Stimulated activated CD4-positive, alpha-beta T cell treated with anti-CD3 and anti-CD28 coated beads, Interleukin-4, amount 100 ng/mL, for 4 hours (primary cell): ENCODE data around the gene IL10.
"Not testable (repeated sequence)": the region's sequence is repeated elsewhere in the genome, so short reads cannot be mapped to it uniquely, and the experiment has no call there.

Experiments
- DNase-seq, 2 experiments: peaks; one replicate each; pipeline ENCODE4 v3.0.0-alpha.2; 2020

Gene IL10

DNA sequence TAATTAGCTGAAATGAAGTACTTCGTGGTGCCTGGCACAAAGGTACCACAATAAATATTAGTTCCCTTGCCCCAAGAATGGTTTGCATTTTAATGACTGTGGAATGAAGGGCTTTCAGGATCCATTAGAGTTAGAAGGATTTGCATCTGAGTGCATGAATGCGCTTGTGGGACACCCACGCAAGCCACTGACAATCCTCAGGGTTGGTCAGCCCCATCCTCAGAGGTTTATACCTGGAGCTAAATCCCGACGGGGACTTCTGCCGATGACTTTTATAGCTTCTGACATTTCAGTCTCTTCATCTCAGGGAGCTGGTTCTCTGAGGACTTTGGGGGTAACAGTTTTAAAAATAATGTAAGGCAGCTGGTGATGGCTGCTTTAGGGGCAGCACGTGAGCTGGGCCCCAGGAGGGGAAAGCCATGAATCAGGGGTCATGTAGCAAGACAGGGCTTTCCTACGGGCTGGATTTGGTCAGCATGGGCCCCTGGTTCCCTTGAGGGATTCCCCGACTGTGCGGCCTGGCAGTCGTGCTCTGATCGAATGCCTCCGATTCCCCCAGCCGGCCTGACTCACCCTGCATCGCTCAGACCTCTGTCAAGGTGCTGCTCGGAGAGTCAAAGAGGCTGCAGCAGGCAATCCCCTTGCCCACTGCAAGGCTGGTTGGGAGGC is 20.8 kb upstream of the IL10 start:
- DNase-seq, result no peak

DNA sequence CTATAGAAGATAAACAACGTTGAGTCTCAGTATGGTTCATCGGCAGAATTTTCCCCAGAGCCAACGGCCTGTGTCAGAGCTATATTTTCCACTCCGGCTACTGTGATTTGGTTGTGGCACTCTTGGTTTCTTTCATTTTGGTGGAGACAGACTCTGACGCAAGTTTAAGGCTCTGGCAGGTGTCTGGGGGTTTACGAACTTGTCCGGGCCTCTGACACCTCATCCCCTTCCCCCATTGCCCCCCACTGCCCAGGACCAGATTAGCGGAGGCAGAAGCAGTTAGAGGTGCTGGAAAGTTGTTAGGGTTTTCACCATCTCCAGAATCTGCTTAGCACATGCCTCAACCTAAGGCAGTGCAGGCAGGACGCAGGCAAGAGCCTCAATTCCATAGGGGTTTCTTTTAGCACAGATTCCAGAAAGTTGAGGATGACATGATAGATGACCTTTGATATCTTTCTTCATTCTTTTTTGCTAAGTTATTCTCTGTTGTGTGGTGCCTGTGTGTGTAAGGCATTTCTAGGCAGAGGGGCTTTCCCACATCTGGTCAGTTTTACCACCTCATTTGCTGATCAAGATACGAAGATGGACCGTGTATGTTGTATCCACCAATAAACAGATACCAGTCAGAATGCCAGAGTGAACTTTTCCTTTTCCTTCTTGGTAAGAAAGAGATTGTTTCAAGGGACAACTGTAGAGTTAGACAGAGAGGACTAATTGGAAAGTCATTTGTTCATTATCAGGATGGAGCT is 18.4 kb upstream of the IL10 start:
- no peak for DNase-seq

- DNase-seq, result no peak
Measured at GRCh38 chr1:206788487-206789050, 16.3 kb upstream of the IL10 start.

GRCh38 chr1:206787891-206788290 is 15.6 kb upstream of the IL10 start:
- peak in 1 of 2 experiments; percentile 35 for DNase-seq

DNA sequence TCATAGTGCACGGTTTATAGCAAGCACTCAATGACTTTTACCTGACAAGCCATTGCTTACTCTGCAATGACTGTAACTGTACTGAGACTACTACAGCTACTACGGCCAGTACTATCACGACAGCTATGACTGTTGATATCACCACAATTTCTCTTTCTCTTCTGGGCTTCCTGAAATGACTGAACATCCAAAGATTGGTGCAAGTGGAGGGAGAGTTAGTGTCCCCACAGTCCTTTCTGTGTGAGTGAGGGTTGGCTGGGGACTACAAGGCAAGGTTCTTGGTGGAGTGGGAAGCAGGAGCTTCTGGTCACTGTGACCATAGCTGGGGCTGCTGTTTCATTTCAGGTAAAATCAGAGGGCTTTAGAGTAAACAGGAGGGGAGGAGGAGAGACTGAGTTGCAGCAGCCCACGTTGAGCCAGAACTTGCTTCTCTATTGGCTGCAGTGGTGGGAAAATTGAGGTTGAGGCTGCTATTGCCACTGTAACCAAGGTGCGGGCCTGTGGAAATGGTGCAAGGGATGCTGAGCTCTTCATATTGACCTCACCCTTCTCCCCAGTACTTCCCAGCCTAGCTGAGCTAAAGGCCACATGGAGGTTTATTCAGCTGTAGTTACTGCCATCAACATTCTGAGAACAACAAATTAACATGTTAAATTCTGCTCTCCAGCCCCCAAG is 14.1 kb upstream of the IL10 start:
- DNase-seq, result no peak

DNA sequence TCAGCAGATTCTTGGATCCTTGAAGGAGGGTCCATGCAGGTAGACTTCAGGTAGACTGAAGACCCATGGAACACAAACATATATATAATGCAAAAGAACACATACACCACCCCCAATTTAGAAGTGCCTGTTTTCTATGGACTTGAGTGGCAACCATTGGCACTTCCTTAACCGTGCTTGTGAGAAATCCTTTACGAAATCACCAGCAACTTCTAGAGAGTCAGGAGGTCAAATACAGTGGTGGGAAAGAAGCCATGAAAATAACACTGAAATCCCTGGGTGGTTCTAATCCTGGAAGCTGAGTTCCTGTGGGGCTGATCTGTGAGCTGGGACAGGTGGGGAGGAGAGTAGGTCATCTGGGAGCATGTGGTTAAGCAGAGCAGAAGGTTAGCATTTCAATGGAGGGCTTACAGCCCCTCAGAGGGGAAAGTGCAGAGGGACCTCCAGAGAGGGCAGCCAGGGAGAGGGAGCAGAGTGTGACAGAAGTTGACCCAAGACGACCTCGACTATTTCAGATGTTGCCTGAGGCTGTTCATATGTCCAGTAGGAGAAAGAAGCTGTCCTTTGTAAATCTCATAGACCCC is 13.0 kb upstream of the IL10 start:
- DNase-seq, result no peak

DNA sequence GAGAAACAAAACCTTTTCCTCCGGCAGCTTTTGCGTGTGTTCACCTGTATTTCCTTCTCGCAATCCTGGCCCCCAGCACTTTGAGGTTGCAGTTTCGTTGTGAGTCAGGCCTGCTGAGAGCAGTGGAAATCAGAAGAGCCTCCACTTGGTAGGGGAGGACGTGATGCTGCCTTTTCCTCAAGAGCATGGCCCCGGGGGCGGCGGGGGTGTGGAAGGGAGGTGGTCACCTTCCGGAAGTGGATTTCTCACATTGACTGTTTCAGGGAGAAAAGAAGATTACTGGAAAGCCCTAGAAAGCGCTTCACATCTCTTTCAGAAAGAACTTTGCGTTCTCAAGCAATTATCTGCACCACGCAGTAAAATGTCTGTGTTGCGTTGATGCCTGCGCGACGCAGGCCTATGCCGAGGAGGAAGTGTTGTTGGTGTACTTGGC is 12.2 kb upstream of the IL10 start:
- peak; percentile 87 to 94 for DNase-seq

DNA sequence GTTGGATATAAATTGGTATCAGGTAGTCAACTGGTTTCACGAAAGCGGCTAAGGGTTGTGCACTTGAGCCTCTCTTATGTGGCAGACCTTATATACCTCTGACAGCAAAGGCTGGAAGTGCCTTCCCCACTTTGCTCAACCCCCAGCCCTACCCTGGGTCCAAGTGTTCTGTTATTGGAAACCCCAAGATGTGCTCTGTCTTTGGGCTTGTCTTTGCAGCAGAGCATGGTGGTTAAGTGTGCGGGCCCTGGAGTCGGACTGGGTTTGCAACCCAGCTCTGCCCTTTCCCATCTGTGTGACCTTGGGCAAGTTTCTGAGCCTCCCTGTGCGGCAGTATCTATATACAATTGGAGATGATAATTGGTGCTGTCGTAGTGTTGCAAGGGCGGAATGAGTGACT is 11.2 kb upstream of the IL10 start:
- no peak for DNase-seq

- DNase-seq, result no peak
Measured at GRCh38 chr1:206782448-206782847, 10.2 kb upstream of the IL10 start.

- DNase-seq, result no peak
Measured at GRCh38 chr1:206779638-206780037, 7.3 kb upstream of the IL10 start.

DNA sequence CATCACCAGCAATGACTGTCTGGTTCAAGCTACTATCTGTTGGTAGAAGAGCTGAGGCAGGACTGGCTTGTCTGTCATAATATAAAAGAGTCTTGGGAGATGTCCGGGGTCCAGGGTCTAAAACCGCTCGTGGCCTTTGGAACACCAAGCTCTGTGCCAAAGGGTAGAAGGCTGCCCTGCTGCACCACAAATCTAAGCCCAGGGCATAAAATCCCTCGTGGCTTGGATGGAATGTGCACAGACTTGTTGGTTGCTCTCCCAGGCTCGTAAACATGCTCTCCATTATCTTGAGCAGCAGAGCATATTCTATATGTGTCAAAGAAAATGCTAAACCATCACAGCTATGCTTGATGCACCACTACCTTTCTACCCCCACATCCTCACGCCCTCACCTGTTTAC is 6.6 kb upstream of the IL10 start:
- not testable (repeated sequence) for DNase-seq

GRCh38 chr1:206778031-206778430 is 5.7 kb upstream of the IL10 start:
- no peak for DNase-seq

GRCh38 chr1:206776229-206776628 is 3.9 kb upstream of the IL10 start:
- DNase-seq, result no peak

DNA sequence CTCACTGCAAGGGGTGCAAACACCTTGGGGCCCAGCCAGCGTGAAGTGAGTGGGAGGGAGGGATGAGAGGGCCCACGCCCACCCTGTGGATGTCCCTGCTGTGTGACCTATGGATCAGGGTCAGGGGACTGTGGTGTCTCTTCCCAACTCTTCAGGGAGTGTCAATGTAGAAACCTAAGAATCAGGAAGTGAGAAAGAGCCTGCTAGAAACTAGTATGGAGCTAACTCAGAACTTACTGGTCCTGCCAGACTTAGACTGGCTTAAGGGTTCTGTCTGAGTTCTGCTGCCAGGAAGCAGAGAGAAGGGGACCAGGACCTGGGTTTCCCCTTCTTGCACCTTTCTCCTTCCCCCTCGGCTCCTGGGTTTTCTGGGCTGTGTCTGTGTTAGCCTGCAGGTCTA is 1.8 kb upstream of the IL10 start:
- no peak for DNase-seq

GRCh38 chr1:206771338-206771692 is 979 bp downstream of the IL10 start:
- no peak for DNase-seq

DNA sequence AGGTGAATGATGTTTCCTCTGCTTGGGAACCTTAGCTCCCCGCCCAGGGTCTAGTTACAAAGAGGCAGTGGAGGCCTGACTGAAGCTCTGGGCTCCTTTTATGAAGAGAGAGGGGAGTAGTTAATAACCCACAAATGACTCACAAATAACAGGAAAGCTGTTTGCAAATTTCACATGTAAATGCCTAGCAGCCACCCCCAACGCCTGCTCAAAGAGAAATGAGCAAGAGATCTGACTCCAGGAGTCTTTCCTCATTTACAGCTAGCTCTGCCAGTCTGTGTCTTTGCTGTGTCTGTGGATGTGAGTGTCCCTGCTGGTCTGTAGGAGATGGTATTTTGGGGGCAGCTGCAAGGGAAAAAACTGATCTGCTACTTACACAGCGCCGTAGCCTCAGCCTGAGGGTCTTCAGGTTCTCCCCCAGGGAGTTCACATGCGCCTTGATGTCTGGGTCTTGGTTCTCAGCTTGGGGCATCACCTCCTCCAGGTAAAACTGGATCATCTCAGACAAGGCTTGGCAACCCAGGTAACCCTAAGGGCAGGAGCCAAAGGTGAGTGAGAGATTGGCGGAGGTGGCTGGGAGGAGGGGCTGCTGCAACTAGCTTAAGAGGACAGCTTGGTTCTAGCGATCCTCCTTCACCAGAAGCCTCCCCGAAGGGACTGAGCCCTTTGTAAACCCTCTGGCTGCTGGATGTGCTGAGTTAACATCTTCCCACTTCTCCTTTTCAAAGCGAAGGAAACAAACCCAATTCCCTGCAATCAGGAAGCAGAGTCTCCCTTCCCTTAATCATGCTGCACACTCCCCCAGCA is 1.6 kb downstream of the IL10 start, which contains the start of gene IL19:
IL19 (plus strand) TSS at position 243 of the 807 bp plus-strand sequence. CDS start 65,890 bp downstream, outside the sequence.
- peak in 1 of 2 experiments; percentile 68 for DNase-seq

- peak in 1 of 2 experiments; percentile 37 for DNase-seq
Measured at GRCh38 chr1:206769304-206769731, 3.0 kb downstream of the IL10 start.

GRCh38 chr1:206768472-206769303 is 3.6 kb downstream of the IL10 start:
- DNase-seq, result no peak

DNA sequence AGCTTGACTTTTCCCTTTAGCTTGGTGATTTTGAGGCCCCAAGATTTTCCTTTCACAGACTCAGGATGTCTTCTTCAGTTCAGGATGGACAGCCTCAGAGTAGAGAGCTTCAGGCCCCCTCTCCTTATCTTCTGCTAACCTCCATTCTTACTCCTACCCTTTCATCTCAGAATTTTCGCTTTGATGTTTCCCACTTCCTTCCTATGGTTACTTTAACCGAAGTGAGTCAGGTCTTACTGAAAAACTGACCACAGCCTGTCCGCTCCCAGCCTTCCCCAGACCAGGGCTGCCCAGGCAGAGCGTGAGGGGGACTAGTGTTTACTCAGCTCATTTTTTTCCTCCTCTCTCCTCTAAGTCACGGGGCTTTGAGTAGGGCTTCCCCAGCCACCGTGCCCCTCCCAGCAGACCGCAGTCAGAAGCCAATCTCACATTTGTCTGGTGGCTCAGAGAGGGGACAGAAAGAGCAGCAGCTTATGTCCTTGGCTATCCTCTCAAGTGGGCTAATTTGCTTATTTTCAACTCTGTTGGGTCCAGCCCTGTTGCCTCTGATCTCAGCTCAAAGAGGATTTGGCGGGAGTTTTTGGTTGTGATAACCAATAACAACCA is 5.9 kb downstream of the IL10 start:
- peak; percentile 48 to 75 for DNase-seq

DNA sequence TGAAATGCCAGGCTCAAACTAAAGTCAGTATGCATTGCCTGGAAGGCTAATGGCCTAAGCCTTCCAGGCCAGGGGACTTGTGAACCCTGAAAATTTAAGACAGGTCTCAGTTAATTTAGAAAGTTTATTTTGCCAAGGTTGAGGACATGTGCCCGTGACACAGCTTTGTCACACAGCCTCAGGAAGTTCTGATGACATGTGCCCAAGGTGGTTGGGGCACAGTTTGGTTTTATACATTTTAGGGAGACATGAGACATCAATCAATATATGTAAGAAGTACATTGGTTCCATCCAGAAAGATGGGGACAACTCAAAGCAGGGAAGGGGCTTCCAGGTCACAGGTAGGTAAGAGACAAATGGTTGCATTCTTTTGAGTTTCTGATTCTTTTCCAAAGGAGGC is 6.5 kb downstream of the IL10 start:
- DNase-seq, result peak in 1 of 2 experiments; percentile 38
